ENCODE data around the gene GATA6.

Gene GATA6

GRCh38 chr18:22166069-22166950 is 3.1 kb upstream of the GATA6 start:
- DNase-seq, result no peak
- Histone ChIP-seq H3K27me3 (replicated peaks; ENCODE audit: control insufficient read depth, insufficient read depth, low read length, poor library complexity, severe bottlenecking) (peaks cover 52% of the 10 kb centered on the region), H3K4me3 (ENCODE audit: insufficient read depth, low read depth, low read length, poor library complexity, severe bottlenecking) (no peak overlapping the region), H3K9me3 (ENCODE audit: control insufficient read depth, low read length) (no peaks in the 10 kb centered on the region), H3K36me3 (ENCODE audit: control insufficient read depth, insufficient read depth, low read length) (no peaks in the 10 kb centered on the region), H3K27ac (ENCODE audit: insufficient read depth, low read length, poor library complexity, severe bottlenecking) (no peak overlapping the region), H3K4me1 (ENCODE audit: control insufficient read depth, insufficient read depth, low read length, poor library complexity, severe bottlenecking) (peaks cover 21% of the 10 kb centered on the region)

GRCh38 chr18:22167091-22167470 is 2.3 kb upstream of the GATA6 start:
- Histone ChIP-seq H3K36me3 (ENCODE audit: control insufficient read depth, insufficient read depth, low read length) (no peaks in the 10 kb centered on the region), H3K4me3 (ENCODE audit: insufficient read depth, low read depth, low read length, poor library complexity, severe bottlenecking) (no peak overlapping the region), H3K27me3 (replicated peaks; ENCODE audit: control insufficient read depth, insufficient read depth, low read length, poor library complexity, severe bottlenecking) (peaks cover 54% of the 10 kb centered on the region), H3K27ac (ENCODE audit: insufficient read depth, low read length, poor library complexity, severe bottlenecking) (no peak overlapping the region), H3K4me1 (ENCODE audit: control insufficient read depth, insufficient read depth, low read length, poor library complexity, severe bottlenecking) (peaks cover 21% of the 10 kb centered on the region), H3K9me3 (ENCODE audit: control insufficient read depth, low read length) (no peaks in the 10 kb centered on the region)
- no peak for DNase-seq

GRCh38 chr18:22167471-22168241 is 1.7 kb upstream of the GATA6 start:
- Histone ChIP-seq H3K9me3 (ENCODE audit: control insufficient read depth, low read length) (no peaks in the 10 kb centered on the region), H3K4me3 (ENCODE audit: insufficient read depth, low read depth, low read length, poor library complexity, severe bottlenecking) (no peak overlapping the region), H3K4me1 (ENCODE audit: control insufficient read depth, insufficient read depth, low read length, poor library complexity, severe bottlenecking) (peaks cover 21% of the 10 kb centered on the region), H3K27me3 (replicated peaks; ENCODE audit: control insufficient read depth, insufficient read depth, low read length, poor library complexity, severe bottlenecking) (peaks cover 51% of the 10 kb centered on the region), H3K36me3 (ENCODE audit: control insufficient read depth, insufficient read depth, low read length) (no peaks in the 10 kb centered on the region), H3K27ac (ENCODE audit: insufficient read depth, low read length, poor library complexity, severe bottlenecking) (no peak overlapping the region)
- DNase-seq, result no peak

- no peak overlapping the region for H3K4me3 ChIP-seq (ENCODE audit: insufficient read depth, low read depth, low read length, poor library complexity, severe bottlenecking)
- no peak for DNase-seq
- H3K4me1 ChIP-seq (ENCODE audit: control insufficient read depth, insufficient read depth, low read length, poor library complexity, severe bottlenecking), result peaks cover 21% of the 10 kb centered on the region
- H3K27me3 ChIP-seq (replicated peaks; ENCODE audit: control insufficient read depth, insufficient read depth, low read length, poor library complexity, severe bottlenecking), result peaks cover 51% of the 10 kb centered on the region
- H3K36me3 ChIP-seq (ENCODE audit: control insufficient read depth, insufficient read depth, low read length), result no peaks in the 10 kb centered on the region
- no peaks in the 10 kb centered on the region for H3K9me3 ChIP-seq (ENCODE audit: control insufficient read depth, low read length)
- no peak overlapping the region for H3K27ac ChIP-seq (ENCODE audit: insufficient read depth, low read length, poor library complexity, severe bottlenecking)
Measured at GRCh38 chr18:22168360-22168921, 948 bp upstream of the GATA6 start.

- H3K4me3 ChIP-seq (ENCODE audit: insufficient read depth, low read depth, low read length, poor library complexity, severe bottlenecking), result peak overlapping the region; percentile 44
- peaks cover 42% of the 10 kb centered on the region for H3K27me3 ChIP-seq (replicated peaks; ENCODE audit: control insufficient read depth, insufficient read depth, low read length, poor library complexity, severe bottlenecking)
- no peak overlapping the region for H3K27ac ChIP-seq (ENCODE audit: insufficient read depth, low read length, poor library complexity, severe bottlenecking)
- no peaks in the 10 kb centered on the region for H3K36me3 ChIP-seq (ENCODE audit: control insufficient read depth, insufficient read depth, low read length)
- H3K9me3 ChIP-seq (ENCODE audit: control insufficient read depth, low read length), result no peaks in the 10 kb centered on the region
- no peak for DNase-seq
- H3K4me1 ChIP-seq (ENCODE audit: control insufficient read depth, insufficient read depth, low read length, poor library complexity, severe bottlenecking), result peaks cover 21% of the 10 kb centered on the region
Measured at GRCh38 chr18:22169889-22170420, 566 bp downstream of the GATA6 start.

- Histone ChIP-seq H3K27ac (ENCODE audit: insufficient read depth, low read length, poor library complexity, severe bottlenecking) (no peak overlapping the region), H3K4me3 (ENCODE audit: insufficient read depth, low read depth, low read length, poor library complexity, severe bottlenecking) (peak overlapping the region; percentile 44), H3K27me3 (replicated peaks; ENCODE audit: control insufficient read depth, insufficient read depth, low read length, poor library complexity, severe bottlenecking) (peaks cover 39% of the 10 kb centered on the region), H3K4me1 (ENCODE audit: control insufficient read depth, insufficient read depth, low read length, poor library complexity, severe bottlenecking) (peaks cover 21% of the 10 kb centered on the region), H3K9me3 (ENCODE audit: control insufficient read depth, low read length) (no peaks in the 10 kb centered on the region), H3K36me3 (ENCODE audit: control insufficient read depth, insufficient read depth, low read length) (no peaks in the 10 kb centered on the region)
- DNase-seq, result no peak
Measured at GRCh38 chr18:22170421-22171257, 1.2 kb downstream of the GATA6 start.

GRCh38 chr18:22171258-22172119 is 2.1 kb downstream of the GATA6 start:
- peaks cover 21% of the 10 kb centered on the region for H3K4me1 ChIP-seq (ENCODE audit: control insufficient read depth, insufficient read depth, low read length, poor library complexity, severe bottlenecking)
- DNase-seq, result no peak
- no peak overlapping the region for H3K4me3 ChIP-seq (ENCODE audit: insufficient read depth, low read depth, low read length, poor library complexity, severe bottlenecking)
- peaks cover 34% of the 10 kb centered on the region for H3K27me3 ChIP-seq (replicated peaks; ENCODE audit: control insufficient read depth, insufficient read depth, low read length, poor library complexity, severe bottlenecking)
- H3K27ac ChIP-seq (ENCODE audit: insufficient read depth, low read length, poor library complexity, severe bottlenecking), result no peak overlapping the region
- no peaks in the 10 kb centered on the region for H3K36me3 ChIP-seq (ENCODE audit: control insufficient read depth, insufficient read depth, low read length)
- H3K9me3 ChIP-seq (ENCODE audit: control insufficient read depth, low read length), result no peaks in the 10 kb centered on the region

GRCh38 chr18:22172120-22172582 is 2.8 kb downstream of the GATA6 start:
- no peaks in the 10 kb centered on the region for H3K36me3 ChIP-seq (ENCODE audit: control insufficient read depth, insufficient read depth, low read length)
- no peak for DNase-seq
- no peak overlapping the region for H3K27ac ChIP-seq (ENCODE audit: insufficient read depth, low read length, poor library complexity, severe bottlenecking)
- peaks cover 34% of the 10 kb centered on the region for H3K27me3 ChIP-seq (replicated peaks; ENCODE audit: control insufficient read depth, insufficient read depth, low read length, poor library complexity, severe bottlenecking)
- H3K4me1 ChIP-seq (ENCODE audit: control insufficient read depth, insufficient read depth, low read length, poor library complexity, severe bottlenecking), result peaks cover 21% of the 10 kb centered on the region
- H3K4me3 ChIP-seq (ENCODE audit: insufficient read depth, low read depth, low read length, poor library complexity, severe bottlenecking), result no peak overlapping the region
- H3K9me3 ChIP-seq (ENCODE audit: control insufficient read depth, low read length), result no peaks in the 10 kb centered on the region

Data from effector memory CD4-positive, alpha-beta T cell (primary cell).